NCI-H748 (cell line): ENCODE measurements around the gene C12orf54.
"Not testable (repeated sequence)": the region's sequence is repeated elsewhere in the genome, so short reads cannot be mapped to it uniquely, and the experiment has no call there.

ENCODE experiments used
- DNase-seq: peaks from one replicate; lab custom pipeline; 2025; ENCODE audit not compliant: unreplicated experiment; lab: John Stamatoyannopoulos, UW

Gene C12orf54

DNA sequence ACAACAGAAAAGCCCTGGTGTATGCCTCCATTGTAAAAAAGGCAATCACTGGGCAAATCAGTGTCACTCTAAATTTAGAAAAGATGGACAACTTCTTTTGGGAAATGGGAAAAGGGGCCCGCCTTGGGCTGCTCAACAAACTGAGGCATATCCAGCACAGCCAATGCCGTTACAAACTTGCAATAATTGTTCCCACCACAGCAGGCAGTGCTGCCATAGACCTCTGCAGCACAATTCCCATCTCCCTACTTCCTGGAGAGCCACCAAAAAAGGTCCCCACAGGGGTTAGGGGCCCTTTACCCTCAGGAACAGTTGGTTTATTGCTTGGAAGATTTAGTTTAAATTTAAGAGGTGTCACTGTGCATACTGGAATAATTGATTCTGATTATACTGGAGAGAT, 26.7 kb downstream of the C12orf54 start:
- DNase-seq, result no peak

DNA sequence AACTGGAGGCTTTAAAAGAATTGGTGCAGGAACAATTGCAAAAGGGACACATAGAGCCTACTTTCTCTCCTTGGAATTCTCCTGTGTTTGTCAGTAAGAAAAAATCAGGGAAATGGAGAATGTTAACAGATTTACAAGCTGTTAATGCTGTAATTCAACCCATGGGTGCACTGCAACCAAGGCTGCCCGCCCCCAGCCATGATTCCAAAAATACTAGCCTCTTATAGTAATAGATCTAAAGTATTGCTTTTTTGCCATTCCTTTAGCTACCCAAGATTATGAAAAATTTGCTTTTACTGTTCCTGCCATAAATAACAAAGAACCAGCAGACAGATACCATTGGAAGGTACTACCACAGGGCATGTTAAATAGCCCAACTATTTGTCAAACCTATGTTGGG, 27.8 kb downstream of the C12orf54 start:
- no peak for DNase-seq

DNA sequence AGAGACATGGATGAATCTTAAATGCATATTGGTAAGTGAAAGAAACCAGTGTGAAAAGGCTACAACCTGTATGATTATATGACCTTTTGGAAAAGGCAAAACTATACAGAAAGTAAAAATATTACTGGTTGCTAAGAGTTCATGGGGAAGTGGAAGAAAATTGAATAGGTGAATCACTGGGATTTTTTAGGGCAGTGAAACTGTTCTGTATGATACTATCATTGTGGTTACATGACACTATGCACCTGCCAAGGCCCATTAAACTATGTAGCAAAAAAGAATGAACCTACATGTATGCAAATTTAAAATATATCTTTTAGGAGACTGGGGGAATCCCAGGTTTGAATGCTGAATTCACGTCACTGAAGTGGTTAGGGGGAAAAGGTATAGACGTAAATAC, 30.6 kb downstream of the C12orf54 start:
- no peak for DNase-seq

DNA sequence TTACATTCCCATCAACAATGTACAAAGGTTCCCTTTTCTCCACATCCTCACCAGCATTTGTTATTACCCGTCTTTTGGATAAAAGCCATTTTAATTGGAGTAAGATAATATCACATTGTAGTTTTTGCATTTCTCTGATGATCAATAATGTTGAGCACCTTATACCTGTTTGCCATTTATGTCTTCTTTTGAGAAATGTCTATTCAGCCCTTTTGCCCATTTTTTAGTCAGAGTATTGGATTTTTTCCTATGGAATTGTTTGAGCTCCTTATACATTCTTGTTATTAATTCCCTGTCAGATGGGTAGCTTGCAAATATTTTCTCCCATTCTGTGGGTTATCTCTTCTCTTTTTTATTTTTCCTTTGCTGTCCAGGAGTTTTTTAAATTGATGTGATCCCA, 32.4 kb downstream of the C12orf54 start:
- no peak for DNase-seq

DNA sequence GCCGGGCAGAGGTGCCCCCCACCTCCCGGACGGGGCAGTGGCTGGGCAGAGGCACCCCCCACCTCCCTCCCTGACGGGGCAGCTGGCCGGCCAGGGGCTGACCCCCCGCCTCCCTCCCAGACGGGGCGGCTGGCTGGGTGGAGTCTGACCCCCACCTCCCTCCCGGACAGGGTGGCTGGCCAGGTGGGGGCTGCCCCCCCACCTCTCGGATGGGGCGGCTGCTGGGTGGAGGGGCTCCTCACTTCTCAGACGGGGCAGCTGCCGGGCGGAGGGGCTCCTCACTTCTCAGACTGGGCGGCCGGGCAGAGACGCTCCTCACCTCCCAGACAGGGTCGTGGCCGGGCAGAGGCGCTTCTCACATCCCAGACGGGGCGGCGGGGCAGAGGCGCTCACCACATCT, 38.1 kb downstream of the C12orf54 start:
- not testable (repeated sequence) for DNase-seq

DNA sequence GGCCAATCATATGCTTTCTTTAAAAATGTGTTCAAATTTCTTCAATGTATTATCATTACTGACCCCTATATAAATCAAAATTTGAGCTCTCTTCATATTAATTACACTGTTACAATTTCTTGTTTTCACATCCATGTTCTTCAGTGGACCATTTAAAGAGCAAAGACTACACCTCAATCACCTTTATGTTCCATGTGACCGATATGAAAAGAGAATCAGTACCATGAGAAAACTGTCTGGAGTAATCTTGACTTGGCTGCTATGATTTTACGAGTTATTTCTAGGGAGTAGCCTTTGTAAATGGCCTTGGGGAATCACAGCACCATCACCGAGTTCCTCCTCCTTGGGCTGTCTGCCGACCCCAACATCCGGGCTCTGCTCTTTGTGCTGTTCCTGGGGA, 43.0 kb downstream of the C12orf54 start, which contains the start of gene OR8S1:
Gene OR8S1, plus strand, starts transcription at position 301 of the 400 bp plus-strand sequence. Its CDS starts 0 bp downstream, at position 301.
- no peak for DNase-seq

DNA sequence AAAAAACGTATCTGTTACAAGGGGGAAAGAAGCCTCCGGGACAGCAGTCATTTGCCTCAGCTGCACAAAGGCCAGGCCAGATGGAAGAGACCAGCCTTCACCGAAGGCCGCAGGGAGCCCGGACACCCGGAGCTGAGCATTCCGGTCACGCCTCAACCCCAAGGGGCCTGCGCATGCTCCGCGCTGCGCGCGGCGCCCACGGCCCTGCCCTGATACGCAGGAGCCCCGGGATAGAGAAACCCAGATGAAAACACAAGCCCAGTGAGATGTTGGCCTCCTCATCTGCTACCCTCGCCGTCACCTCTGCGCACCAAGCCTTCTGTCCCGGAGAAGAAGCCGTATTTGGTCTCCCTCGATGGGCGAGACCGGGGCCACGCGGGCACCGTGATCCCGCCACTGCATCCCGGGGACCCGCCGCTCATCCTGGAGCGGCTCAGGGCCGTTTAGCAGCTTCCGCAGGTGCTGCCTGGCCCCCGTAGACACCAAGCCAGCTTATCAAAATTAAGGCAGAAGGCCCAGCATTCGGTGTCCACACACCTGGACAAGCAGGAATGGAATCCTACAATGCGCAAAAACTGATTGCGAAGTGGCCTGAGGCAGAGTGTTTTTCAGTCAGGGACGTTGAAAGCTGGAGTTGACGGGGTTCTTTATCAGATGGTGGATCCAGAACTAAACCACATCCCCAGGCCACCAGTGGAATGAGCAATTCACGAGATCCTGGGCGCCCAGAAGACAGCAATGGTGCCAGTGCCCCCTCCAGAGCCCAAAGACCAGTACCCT, 45.8 kb downstream of the C12orf54 start:
- no peak for DNase-seq

DNA sequence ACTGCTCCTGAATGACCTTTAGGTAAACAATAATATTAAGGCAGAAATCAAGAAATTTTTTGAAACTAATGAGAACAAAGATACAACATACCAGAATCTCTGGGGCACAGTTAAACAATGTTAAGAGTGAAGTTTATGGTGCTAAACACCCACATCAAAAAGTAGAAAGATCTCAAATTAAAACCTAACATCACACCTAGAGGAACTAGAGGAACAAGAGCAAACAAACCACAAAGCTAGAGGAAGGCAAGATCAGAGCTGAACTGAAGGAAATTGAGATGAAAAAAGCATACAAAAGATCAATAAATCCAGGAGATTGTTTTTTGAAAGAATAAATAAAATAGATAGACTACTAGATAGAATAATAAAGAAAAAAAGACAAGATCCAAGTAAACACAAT, 50.3 kb downstream of the C12orf54 start:
- no peak for DNase-seq

DNA sequence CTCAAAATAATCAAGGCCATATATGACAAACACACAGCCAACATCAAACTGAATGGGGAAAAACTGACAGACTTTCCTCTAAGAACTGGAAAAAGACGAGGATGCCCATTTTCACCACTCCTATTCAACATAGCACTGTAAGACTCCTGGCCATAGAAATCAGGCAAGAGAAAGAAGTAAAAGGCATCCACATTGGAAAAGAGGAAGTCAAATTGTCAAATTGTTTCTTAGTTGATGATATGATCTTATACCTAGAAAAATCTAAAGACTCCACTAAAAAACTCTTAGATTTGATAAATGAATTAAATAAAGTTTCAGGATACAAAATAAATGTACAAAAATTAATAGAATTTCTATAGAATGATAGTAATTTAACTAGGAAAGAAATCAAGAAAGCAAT, 54.3 kb downstream of the C12orf54 start:
- no peak for DNase-seq

DNA sequence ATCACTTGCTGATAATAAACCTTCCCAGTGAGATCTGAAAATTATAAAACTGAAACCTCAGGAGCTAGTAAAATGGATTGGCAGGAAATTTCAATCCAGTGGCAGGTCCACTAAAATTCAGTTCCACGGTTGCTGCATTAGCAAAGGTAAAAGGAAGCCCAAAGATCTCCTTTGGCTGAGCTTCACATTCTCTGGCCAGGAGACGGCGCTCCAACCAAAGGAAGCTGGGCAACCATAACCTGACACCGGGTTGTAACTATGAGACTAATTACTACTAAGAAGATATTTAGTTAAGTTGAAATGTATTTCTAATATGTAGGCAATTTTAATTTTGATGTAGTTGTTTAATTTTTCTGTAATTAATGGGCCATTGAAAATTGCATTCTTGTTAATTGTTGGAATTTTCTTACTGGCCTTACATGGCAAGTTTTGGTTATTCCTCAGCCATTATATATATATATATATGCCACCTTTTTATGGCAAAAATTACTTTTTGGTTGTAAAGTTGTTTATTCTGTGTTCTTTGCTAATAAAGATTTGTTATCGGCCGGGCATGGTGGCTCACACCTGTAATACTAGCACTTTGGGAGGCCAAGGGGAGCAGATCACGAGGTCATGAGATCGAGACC, 60.1 kb downstream of the C12orf54 start:
- DNase-seq, result peak; percentile 55

DNA sequence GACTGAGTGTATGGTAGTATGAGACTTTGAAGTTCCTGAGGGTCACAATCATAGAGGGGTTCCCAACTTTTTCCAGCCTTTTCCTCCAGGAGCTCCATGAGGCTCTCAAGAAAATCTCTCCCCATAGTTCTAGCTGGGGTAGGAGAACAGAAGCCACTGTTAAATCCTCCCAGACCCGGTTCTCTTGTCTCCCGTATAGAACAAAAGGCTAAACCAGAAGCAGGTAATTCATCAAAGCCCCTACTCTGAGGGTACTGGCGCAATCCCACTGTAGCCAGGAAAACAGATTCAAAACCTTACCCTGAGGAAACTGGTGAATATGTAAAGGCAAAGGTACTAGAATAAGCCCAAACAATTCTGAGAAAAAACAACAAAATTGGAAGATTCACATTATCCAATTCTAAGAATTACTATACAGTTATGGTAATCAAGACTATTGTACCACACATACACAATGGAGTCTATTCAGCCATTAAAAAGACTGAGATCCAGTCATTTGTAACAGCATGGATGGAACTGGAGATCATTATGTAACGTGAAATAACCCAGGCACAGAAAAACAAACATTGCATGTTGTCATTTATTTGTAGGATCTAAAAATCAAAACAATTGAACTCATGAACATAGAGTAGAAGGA, 63.7 kb downstream of the C12orf54 start:
- DNase-seq, result no peak
